Measurements from ENCODE around the gene MRPS23. TPM values are rescaled to one million over a fixed set of nuclear protein-coding genes. Genes with fewer than 3 reads are reported as not detected.

Gene MRPS23
- total and polyA plus RNA-seq, 7 donors, result 9.5 to 43.9 (median 15.1) TPM

DNA sequence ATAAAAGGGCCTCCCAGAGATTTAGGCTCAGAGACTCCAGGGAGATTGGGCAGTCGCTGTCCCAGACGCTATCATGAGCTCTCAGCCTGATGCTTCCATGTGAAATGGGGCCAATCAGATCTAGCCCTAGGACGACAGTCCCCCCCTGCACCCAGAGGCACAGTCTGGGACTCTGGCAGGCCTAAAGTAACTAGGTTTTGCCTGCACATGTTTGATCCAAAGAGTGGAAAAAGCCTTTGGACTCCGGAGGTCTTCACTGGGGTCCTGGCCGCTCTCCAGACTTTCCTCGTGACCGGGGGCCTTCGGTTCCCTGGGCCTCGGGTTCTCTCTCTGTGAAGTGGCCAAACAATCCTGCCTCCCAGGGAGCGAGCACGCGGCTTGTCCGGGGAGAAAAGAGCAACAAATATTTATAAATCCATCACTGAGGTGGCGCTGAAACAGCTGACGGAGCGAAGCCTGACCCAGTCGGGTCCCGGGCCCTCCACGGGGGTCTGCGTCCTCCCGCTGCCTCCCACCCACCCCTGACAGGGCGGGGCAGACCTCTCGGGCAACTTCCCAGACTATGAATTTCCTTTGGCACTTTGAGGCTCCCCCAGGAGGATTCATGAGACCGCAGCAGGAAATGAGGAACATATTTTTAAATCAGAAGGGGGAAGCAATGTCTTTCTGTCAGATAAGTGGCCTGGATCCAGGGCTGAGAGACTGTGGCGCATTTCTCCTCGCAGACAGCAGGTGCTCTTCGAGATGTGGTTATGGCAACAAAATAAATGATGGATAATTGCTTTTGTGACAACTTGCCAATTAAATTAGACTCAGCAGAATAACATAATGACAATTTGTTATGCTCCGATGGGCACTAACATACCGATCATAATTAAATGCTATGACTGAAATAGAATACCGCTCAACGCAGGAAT, 38.9 kb downstream of the MRPS23 start:
- Histone ChIP-seq H3K27me3 (no peaks in the 10 kb centered on the region), H3K9me3 (no peaks in the 10 kb centered on the region), H3K4me3 (peak overlapping the region in 3 of 4 donors; percentile 28 to 33 (median 30)), H3K27ac (peak overlapping the region; percentile 46 to 75 (median 56)), H3K4me1 (peaks cover 0 to 19% (median 16%) of the 10 kb centered on the region in 4 donors), H3K36me3 (no peaks in the 10 kb centered on the region)
- TF ChIP-seq EP300 (IDR thresholded peaks at IDR 0.05) (no peak), POLR2A (IDR thresholded peaks at IDR 0.05) (no peak), POLR2AphosphoS5 (IDR thresholded peaks at IDR 0.05) (peak in 1 of 4 donors; percentile 13)
- peak; percentile 84 for DNase-seq
- intact Hi-C loops (cut with DNase I), result no loop called here
- WGBS, 2 donors, result 19 to 34% methylated on average over 31 of the region's 31 CpGs

DNA sequence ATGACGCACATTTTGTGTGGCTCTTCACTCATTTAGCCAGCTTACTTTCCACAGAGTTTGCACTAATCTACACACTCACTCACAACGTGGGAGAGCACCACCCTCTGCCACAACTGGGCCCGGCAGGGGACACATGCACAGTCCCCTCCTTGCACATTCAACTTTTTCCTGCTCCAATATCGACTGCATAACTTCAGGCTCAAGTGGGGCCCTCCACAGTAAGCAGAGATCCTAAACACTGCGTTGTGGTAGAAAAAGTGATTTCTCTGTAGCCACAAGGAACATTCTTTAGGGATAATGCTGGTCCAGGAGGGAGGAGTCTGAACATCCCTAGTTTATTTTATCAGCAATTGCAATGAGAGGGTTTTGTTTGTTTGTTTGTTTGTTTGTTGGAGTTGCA, 40.0 kb downstream of the MRPS23 start:
- Histone ChIP-seq H3K4me1 (peaks cover 0 to 19% (median 16%) of the 10 kb centered on the region in 4 donors), H3K27ac (no peak overlapping the region), H3K36me3 (no peaks in the 10 kb centered on the region), H3K27me3 (no peaks in the 10 kb centered on the region), H3K9me3 (no peaks in the 10 kb centered on the region), H3K4me3 (no peak overlapping the region)
- no peak for DNase-seq
- intact Hi-C loops (cut with DNase I), result no loop called here
- WGBS, 2 donors, result 61 to 79% methylated on average over 5 of the region's 5 CpGs
- TF ChIP-seq, protein P1, sequence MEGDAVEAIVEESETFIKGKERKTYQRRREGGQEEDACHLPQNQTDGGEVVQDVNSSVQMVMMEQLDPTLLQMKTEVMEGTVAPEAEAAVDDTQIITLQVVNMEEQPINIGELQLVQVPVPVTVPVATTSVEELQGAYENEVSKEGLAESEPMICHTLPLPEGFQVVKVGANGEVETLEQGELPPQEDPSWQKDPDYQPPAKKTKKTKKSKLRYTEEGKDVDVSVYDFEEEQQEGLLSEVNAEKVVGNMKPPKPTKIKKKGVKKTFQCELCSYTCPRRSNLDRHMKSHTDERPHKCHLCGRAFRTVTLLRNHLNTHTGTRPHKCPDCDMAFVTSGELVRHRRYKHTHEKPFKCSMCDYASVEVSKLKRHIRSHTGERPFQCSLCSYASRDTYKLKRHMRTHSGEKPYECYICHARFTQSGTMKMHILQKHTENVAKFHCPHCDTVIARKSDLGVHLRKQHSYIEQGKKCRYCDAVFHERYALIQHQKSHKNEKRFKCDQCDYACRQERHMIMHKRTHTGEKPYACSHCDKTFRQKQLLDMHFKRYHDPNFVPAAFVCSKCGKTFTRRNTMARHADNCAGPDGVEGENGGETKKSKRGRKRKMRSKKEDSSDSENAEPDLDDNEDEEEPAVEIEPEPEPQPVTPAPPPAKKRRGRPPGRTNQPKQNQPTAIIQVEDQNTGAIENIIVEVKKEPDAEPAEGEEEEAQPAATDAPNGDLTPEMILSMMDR (IDR thresholded peaks at IDR 0.05), result no peak
- no peak for TF ChIP-seq EP300 (IDR thresholded peaks at IDR 0.05)
- TF ChIP-seq POLR2AphosphoS5 (IDR thresholded peaks at IDR 0.05), result no peak
- no peak for TF ChIP-seq POLR2A (IDR thresholded peaks at IDR 0.05)

DNA sequence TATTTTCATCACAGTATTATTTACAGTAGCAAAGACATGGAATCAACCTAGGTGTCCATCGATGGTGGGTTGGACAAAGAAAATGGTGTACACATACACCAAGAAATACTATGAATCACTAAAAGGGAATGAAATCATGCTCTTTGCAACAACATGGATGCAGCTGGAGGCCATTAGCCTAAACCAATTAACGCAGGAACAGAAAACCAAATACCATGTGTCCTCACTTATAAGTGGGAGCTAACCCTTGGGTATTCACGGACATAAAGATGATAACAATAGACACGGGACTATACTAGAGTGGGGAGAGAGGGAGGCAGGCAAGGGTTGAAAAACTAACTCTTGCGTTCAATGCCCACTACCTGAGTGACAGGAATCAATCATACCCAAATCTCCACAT, 41.0 kb downstream of the MRPS23 start:
- intact Hi-C loops (cut with DNase I), result no loop called here

DNA sequence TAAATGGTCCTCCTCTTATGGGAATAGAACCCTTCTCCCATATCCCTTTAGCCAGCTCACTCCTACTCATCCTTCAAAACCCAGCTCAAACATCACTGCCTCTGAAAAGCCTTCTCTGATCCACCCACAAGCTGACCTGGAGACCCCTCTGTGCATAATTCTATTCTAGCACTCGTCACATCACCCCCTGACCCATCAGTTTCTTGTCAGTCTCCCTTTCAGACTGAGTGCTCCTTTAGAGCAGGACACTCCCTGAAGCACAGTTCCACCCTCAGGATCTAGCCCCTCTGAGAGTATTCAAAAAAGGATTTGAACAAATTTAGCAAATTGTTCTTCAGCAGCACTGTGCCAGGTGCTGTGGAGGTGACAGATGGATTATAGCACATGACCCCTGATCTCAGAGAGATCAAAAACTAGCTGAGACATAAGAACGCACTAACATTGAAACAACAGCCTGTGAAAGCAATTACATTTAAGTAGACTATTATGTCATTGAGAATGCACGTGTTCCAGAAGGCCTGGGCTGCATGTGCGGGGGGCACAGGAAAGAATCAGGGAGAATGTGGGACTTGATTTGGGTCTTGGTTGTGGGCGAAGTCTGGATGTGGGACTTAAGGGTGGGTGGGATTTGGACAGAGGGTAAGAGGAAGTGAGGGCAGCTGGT, 43.5 kb downstream of the MRPS23 start:
- Histone ChIP-seq H3K4me3 (no peak overlapping the region), H3K9me3 (peaks cover 0 to 1% (median 0%) of the 10 kb centered on the region in 4 donors), H3K27me3 (no peaks in the 10 kb centered on the region), H3K36me3 (no peaks in the 10 kb centered on the region), H3K27ac (no peak overlapping the region), H3K4me1 (peaks cover 0 to 11% (median 9%) of the 10 kb centered on the region in 4 donors)
- no peak for TF ChIP-seq EP300 (IDR thresholded peaks at IDR 0.05)
- TF ChIP-seq POLR2A (IDR thresholded peaks at IDR 0.05), result no peak
- TF ChIP-seq, protein P1 (IDR thresholded peaks at IDR 0.05), result no peak
- no peak for TF ChIP-seq POLR2AphosphoS5 (IDR thresholded peaks at IDR 0.05)
- DNase-seq, result no peak
- WGBS, 2 donors, result 51 to 62% methylated on average over 5 of the region's 5 CpGs
- intact Hi-C loops (cut with DNase I), result no loop called here

More for the DNA sequence above, 41.0 kb downstream of the MRPS23 start:
- Histone ChIP-seq H3K4me1 (peaks cover 0 to 19% (median 16%) of the 10 kb centered on the region in 4 donors), H3K4me3 (no peak overlapping the region), H3K27ac (no peak overlapping the region), H3K9me3 (no peaks in the 10 kb centered on the region), H3K27me3 (no peaks in the 10 kb centered on the region), H3K36me3 (no peaks in the 10 kb centered on the region)
- 84 to 86% methylated on average over 5 of the region's 5 CpGs for WGBS, 2 donors
- TF ChIP-seq, protein P1 (IDR thresholded peaks at IDR 0.05), result no peak
- TF ChIP-seq POLR2A (IDR thresholded peaks at IDR 0.05) (no peak), EP300 (IDR thresholded peaks at IDR 0.05) (no peak), POLR2AphosphoS5 (IDR thresholded peaks at IDR 0.05) (no peak)
- DNase-seq, result no peak

DNA sequence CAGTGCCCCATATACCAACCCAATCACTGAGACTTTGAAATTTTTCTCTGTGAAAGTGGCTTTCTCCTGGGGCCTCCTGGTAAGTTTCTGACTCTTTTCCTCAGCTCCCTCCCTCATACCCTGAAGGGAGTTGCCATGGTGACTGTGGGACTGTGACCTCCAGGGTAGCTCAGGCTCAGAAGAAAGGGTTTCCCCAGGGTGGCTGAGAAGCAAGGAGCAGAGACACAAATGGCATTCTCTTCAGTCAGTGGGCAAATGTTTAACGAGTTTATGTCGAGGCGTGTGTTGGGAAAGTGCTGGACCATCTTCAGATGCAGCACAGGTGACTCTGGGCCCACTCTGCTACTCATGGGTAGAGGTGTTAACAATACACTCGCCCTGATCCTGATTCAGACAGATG, 46.8 kb downstream of the MRPS23 start:
- no peak for TF ChIP-seq POLR2AphosphoS5 (IDR thresholded peaks at IDR 0.05)
- no peak for TF ChIP-seq POLR2A (IDR thresholded peaks at IDR 0.05)
- TF ChIP-seq, protein P1 (IDR thresholded peaks at IDR 0.05), result no peak
- TF ChIP-seq EP300 (IDR thresholded peaks at IDR 0.05), result no peak
- Histone ChIP-seq H3K4me1 (no peaks in the 10 kb centered on the region), H3K4me3 (no peak overlapping the region), H3K9me3 (peaks cover 0 to 3% (median 1%) of the 10 kb centered on the region in 4 donors), H3K36me3 (no peaks in the 10 kb centered on the region), H3K27me3 (no peaks in the 10 kb centered on the region), H3K27ac (no peak overlapping the region)
- intact Hi-C loops (cut with DNase I), result no loop called here
- no peak for DNase-seq
- WGBS, 2 donors, result 34 to 40% methylated on average over 4 of the region's 4 CpGs
